ENCODE data around the gene CDHR1.

The CDHR1 gene

GRCh38 chr10:84193327-84193726 is 1.0 kb upstream of the CDHR1 start:
- TF ChIP-seq CTCF (IDR thresholded peaks at IDR 0.05; ENCODE audit: insufficient read depth, low read length, poor library complexity, severe bottlenecking) = no peak
- TF ChIP-seq EZH2phosphoT487 (conservative IDR thresholded peaks at IDR 0.05; ENCODE audit: low read length) = no peak
- no peak overlapping the region for H3K9ac ChIP-seq (ENCODE audit: low read length)

GRCh38 chr10:84193846-84194423 is 402 bp upstream of the CDHR1 start:
- TF ChIP-seq CTCF (IDR thresholded peaks at IDR 0.05; ENCODE audit: insufficient read depth, low read length, poor library complexity, severe bottlenecking) (no peak), EZH2phosphoT487 (conservative IDR thresholded peaks at IDR 0.05; ENCODE audit: low read length) (no peak)
- no peak overlapping the region for H3K4me2 ChIP-seq (ENCODE audit: low read depth, low read length, poor library complexity, severe bottlenecking)
- no peaks in the 10 kb centered on the region for H4K20me1 ChIP-seq (ENCODE audit: low read depth, low read length)
- no peaks in the 10 kb centered on the region for H3K9me3 ChIP-seq (ENCODE audit: insufficient read depth, low read length)
- no peak overlapping the region for H3K4me3 ChIP-seq (ENCODE audit: insufficient read depth, low read length, poor library complexity, severe bottlenecking)
- H2AFZ ChIP-seq (ENCODE audit: low read depth, low read length, severe bottlenecking) = no peak overlapping the region
- no peaks in the 10 kb centered on the region for H3K36me3 ChIP-seq (ENCODE audit: low read length)
- H3F3A ChIP-seq (ENCODE audit: insufficient read depth) = no peaks in the 10 kb centered on the region
- H3K27ac ChIP-seq (ENCODE audit: low read depth, low read length) = no peak overlapping the region
- H3K9me2 ChIP-seq (replicated peaks; ENCODE audit: insufficient read depth, low read length) = no peaks in the 10 kb centered on the region
- H3K27me3 ChIP-seq (ENCODE audit: low read length) = no peaks in the 10 kb centered on the region
- H3K79me2 ChIP-seq (ENCODE audit: insufficient read depth, low read length) = no peaks in the 10 kb centered on the region
- H3K9ac ChIP-seq (ENCODE audit: low read length) = no peak overlapping the region

More at GRCh38 chr10:84193327-84193726, 1.0 kb upstream of the CDHR1 start:
- no peaks in the 10 kb centered on the region for H3K79me2 ChIP-seq (ENCODE audit: insufficient read depth, low read length)
- no peak overlapping the region for H3K4me3 ChIP-seq (ENCODE audit: insufficient read depth, low read length, poor library complexity, severe bottlenecking)
- H4K20me1 ChIP-seq (ENCODE audit: low read depth, low read length) = no peaks in the 10 kb centered on the region
- no peaks in the 10 kb centered on the region for H3K27me3 ChIP-seq (ENCODE audit: low read length)
- H2AFZ ChIP-seq (ENCODE audit: low read depth, low read length, severe bottlenecking) = no peak overlapping the region
- no peaks in the 10 kb centered on the region for H3K36me3 ChIP-seq (ENCODE audit: low read length)
- no peaks in the 10 kb centered on the region for H3K9me2 ChIP-seq (replicated peaks; ENCODE audit: insufficient read depth, low read length)
- H3K9me3 ChIP-seq (ENCODE audit: insufficient read depth, low read length) = no peaks in the 10 kb centered on the region
- no peak overlapping the region for H3K27ac ChIP-seq (ENCODE audit: low read depth, low read length)
- no peak overlapping the region for H3K4me2 ChIP-seq (ENCODE audit: low read depth, low read length, poor library complexity, severe bottlenecking)
- no peaks in the 10 kb centered on the region for H3F3A ChIP-seq (ENCODE audit: insufficient read depth)

GRCh38 chr10:84195044-84195830 is 900 bp downstream of the CDHR1 start:
- Histone ChIP-seq H3K79me2 (ENCODE audit: insufficient read depth, low read length) (no peaks in the 10 kb centered on the region), H3K9ac (ENCODE audit: low read length) (no peak overlapping the region), H3K36me3 (ENCODE audit: low read length) (no peaks in the 10 kb centered on the region), H3K27me3 (ENCODE audit: low read length) (no peaks in the 10 kb centered on the region), H3F3A (ENCODE audit: insufficient read depth) (no peaks in the 10 kb centered on the region), H3K27ac (ENCODE audit: low read depth, low read length) (no peak overlapping the region), H4K20me1 (ENCODE audit: low read depth, low read length) (no peaks in the 10 kb centered on the region), H3K9me2 (replicated peaks; ENCODE audit: insufficient read depth, low read length) (no peaks in the 10 kb centered on the region), H3K9me3 (ENCODE audit: insufficient read depth, low read length) (no peaks in the 10 kb centered on the region), H3K4me2 (ENCODE audit: low read depth, low read length, poor library complexity, severe bottlenecking) (no peak overlapping the region), H2AFZ (ENCODE audit: low read depth, low read length, severe bottlenecking) (no peak overlapping the region), H3K4me3 (ENCODE audit: insufficient read depth, low read length, poor library complexity, severe bottlenecking) (no peak overlapping the region)
- TF ChIP-seq CTCF (IDR thresholded peaks at IDR 0.05; ENCODE audit: insufficient read depth, low read length, poor library complexity, severe bottlenecking) = no peak
- no peak for TF ChIP-seq EZH2phosphoT487 (conservative IDR thresholded peaks at IDR 0.05; ENCODE audit: low read length)

Measured in SU-DHL-6 (cell line).